NCI-H1105 (cell line): ENCODE data around the gene HSD11B1.

Experiments
- DNase-seq: peaks from one replicate; lab custom pipeline; 2025; lab: John Stamatoyannopoulos, UW

Gene HSD11B1

DNA sequence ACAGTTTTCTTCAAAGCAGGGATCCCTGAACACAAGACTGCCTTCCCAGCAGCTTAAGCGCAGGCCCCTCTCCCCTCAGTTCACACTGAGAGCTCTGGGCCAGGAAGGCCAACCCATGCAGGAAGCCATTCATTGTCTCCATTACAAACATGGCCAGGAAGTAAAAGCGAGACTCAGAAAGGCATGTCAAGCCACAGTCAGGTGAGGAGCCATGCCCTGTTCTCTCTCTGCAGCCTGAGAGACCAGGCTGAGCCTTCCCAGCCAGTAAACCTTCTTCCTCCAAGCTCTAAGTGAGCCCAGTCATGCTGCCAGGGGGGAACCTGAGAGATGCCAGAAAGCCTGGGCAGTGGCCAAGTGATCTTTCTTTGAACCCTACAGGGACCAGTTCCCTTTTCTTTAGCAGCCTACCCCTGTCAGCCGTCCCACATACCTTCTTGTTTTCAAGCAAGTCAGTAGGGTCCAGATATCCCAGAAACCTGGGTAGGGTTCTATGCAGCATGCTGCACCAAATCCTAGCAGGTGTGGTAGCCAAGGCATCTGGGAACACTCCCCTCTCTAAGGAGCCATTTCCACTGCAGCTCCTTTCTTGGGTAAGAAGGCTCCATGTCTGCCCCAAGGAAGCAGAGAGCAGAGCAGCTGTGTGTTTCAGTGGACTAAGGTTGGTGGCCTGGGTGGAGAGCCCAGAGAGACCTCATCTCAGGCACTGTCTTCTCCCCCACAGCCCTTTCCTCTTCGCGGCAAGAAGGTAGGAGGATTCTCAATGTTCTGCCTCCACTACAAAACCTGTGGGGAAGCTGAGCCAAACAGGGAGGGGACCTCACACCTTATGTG, 52.2 kb downstream of the HSD11B1 start:
- no peak for DNase-seq

DNA sequence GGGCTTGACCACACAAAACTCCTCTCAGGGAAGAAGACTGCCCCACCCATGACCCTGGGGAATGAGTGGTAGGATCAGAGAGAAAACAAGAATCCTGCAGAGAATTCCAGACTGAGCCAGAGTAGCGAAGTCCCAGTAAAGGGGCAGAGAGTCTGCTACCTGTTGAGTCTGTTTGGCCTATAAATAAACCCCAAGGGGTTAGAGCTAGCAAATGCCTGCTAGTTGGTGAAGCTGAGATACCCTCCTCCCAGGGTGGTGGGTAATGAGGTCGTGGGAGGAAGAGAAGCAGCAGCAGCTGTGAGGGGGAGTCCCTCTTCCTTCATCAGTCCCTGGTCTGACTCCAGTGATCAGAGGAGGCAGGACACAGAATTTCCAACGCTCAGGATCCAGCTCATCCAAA, 53.8 kb downstream of the HSD11B1 start:
- no peak for DNase-seq

DNA sequence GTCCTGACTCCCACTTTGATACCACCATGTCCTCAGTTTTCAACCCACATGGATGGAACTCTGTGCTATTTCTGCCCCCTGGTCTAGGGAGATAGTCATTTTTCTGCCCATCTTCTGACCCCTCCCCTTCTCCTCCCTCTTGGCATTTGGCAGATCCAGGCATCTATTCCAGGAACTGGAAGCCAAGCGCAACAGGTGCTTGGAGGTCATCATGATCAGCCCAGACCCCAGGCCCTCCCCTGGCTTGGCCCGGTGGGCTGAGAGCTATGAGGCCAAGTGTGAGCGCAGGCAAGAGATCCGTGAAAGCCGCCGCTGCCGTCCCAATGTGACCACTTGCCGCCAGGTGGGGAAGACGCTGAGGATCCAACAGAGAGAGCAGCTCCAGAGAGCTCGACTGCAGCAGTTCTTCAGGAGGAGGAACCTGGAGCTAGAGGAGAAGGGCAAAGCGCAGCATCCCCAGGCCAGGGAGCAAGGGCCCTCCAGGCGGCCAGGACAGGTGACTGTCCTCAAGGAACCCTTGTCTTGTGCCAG, 55.2 kb downstream of the HSD11B1 start:
- no peak for DNase-seq

DNA sequence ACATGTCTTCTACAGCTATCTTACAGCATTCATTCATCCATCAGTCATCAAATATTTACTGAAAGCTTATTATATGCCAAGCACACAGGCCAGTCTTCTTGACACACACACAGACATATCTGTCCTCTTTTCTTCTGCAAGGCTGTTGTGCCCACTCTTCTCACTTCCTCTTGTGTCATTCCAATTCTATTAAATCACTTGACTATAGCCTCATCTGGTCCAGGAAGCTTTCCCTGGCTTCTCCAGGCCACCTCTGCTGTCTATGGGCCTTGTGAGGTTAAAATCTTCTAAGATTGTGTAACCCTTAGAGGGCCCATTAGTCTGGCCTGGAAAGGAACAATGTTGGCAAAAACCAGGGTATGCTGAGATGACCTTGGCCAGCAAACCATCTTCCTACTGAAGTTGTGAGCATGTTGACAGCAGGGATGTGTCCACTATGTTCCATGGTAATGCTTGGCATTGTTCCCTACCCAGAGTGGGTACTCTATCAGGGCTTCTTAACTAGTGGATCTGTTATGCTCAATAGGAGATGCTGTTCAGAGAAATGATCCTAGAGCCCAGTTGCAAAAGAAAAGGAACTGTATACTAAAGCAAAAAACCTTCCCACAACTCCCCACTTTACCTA, 56.5 kb downstream of the HSD11B1 start:
- no peak for DNase-seq

DNA sequence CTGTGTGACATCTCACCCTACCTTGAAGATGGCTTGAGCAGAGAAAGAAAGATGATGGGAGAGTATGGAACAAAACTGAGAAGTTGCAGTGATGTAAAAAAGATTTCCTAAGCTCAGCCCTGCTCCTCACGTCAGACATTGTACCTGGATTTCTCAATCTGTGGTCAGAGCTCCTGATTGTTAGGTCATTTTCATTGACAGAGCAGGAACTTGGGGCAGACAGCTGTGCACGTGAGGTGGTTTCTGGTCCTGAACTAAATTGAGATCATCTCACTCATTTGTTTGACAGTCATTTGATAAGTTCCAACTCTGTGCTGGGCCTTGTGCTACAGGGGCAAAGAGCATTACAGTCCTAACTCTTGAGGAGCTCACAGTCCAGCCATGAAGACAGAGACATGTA, 61.4 kb downstream of the HSD11B1 start:
- no peak for DNase-seq

DNA sequence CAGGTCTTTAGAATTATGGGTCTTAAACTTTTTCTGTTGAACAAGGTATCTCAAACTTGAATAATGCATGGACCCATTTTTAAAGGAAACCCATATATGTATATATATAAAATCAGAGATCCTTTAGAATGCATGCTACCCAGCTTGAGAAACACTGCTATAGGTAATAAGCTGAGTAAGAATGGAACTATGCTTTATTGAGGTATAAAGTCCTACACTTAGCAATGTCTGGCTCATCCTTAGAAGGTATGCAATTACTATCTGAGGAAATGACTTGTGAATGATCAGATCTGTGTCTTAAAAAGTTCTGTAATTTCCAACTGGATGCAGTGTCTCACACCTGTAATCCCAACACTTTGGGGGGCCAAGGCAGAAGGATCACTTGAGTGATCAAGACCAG, 62.5 kb downstream of the HSD11B1 start:
- no peak for DNase-seq

DNA sequence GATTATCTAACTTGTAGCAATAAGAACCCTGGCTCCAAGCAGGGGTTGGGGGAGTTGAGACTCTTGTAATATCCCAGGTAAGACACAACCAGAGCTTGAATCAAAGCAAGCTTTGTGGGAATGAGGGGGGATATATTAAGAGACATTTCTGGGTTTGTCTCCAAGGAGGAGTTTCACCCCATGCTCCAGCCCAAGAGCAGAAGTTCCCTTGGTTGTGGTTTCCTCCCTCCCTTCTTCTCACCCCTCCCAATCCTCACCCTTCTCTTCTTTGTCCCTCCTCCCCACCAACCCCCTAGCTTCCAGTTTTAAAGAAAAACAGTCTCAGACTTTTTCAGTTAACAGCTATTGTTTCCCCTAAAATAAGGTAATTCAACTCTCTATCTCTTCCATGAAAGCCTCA, 63.1 kb downstream of the HSD11B1 start:
- no peak for DNase-seq

DNA sequence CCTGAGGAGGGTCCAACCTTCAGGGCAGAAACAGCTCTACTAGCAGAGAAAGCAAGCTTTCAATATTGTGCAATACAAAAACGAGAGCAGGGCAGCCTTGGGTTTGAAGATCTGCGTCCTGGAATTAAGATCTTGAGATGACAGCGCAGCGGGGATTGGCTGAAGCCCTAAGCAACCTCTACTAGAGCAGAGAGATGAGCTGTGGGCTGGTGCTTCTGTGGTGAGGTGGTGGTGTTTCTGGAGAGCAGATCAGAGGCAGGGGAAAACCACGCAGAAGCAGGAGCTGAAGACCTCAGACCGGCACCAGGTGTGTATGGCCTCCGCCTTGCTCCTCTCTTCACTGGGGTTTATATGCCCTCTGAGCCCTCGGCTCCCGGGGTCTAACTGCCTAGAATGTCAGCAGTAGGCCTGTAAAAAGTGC, 63.7 kb downstream of the HSD11B1 start:
- DNase-seq = no peak

DNA sequence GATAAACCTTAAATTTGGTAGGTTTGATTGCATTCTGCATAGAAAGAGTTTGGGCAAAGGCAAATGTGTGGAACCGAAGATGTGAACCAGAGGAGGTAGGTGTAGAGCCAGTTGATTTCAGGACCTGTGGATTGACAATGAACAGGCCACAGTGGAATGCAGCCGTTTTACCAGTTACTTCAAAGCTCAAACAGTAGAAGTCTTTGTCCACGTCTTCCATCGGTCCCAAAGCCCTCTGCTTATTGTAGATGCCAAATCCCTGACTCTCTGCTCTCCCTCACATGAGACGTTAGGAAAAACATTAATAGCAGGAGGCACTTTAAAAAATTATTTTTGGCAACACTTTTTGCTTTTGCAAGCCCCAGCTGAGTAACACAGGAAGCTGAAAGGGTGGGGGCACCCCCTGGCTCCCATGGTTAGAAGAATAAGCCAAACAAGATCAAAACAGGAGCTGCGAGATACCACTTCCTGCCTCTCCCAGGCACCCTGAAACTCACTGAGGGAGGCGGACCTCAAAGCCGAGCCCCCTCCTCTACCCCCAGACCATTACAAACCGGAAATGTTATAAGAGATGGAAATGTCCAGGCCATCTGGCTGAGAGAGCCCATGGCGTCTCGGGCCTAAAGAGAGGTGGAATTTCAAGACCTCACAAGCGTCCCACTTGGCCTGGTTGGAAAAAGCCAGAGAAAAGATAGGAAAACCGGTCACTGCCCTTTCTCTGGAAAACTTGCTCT, 64.7 kb downstream of the HSD11B1 start:
- no peak for DNase-seq

DNA sequence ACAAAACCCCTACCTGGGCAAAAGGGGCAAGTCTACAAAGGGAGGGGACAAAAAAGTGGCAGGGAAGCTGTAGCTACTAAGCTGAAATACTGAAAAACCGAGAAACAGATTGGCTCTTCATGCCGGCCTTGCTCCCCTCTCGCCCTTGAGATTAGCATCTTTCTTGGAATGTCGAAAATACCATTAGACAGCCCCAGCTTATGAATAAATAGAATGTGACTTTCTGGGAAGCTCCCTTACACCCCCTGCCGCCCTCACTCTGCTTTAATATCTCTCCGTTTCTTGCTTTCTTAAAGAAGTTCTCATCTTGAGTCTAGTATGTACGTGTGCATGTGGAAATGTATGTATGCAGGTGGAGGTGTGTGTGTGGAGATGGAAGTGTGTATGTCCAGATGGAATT, 65.3 kb downstream of the HSD11B1 start:
- DNase-seq = no peak

DNA sequence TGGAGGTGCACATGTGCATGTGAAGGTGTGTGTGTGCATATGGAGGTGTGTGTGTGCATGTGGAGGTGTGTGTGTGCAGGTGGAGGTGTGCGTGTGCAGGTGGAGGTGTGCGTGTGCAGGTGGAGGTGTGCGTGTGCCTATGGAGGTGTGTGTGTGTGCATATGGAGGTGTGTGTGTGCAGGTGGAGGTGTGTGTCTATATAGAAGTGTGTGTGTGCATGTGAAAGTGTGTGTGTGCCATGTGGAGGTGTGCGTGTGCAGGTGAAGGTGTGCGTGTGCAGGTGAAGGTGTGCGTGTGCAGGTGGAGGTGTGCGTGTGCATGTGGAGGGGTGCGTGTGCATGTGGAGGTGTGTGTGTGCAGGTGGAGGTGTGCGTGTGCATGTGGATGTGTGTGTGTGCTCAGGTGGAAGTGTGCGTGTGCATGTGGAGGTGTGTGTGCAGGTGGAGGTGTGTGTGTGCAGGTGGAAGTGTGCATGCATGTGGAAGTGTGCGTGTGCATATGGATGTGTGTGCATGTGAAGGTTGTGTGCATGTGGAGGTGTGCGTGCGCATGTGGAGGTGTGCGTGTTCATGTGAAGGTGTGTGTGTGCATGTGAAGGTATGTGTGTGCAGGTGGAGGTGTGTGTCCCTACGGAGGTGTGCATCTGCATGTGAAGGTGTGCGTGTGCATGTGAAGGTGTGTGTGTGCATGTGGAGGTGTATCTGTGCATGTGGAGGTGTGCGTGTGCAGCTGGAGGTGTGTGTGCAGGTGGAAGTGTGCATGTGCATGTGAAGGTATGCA, 66.2 kb downstream of the HSD11B1 start:
- DNase-seq = no peak

DNA sequence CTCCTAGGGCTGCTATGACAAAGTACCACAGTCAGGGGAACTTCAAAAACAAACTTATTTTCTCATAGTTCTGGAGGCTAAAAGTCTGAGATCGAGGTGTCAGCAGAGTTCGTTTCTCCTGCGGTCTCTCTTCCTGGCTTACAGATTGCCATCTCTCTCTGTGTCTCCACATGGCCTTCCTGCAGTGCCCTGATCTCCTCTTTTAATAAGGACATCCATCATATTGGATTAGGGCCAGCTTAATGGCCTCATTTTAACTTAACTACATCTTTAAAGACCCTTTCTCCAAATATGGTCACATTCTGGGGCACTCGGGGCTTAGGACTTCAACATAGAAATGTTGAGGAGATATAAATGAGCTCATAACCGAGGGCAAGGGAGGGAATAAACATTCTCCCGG, 67.5 kb downstream of the HSD11B1 start:
- no peak for DNase-seq

DNA sequence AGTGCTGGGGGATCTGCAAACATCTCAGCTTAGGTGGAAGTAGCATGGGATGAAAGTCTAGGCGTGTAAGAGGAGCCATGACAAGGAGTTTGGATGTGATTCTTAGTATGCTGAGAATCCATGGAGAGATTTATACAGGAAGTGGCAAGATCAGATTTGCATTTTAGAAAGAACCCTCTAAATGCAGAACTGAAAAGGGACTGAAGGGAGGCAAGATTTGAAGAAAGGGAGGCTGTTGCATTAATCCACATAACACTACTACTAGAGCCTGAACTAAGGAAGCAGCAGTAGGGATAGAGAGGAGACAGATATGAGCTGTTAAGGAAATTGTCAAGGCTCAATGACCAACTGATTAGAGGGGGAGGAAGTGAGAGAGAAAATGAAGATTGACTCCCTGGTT, 69.9 kb downstream of the HSD11B1 start:
- no peak for DNase-seq

DNA sequence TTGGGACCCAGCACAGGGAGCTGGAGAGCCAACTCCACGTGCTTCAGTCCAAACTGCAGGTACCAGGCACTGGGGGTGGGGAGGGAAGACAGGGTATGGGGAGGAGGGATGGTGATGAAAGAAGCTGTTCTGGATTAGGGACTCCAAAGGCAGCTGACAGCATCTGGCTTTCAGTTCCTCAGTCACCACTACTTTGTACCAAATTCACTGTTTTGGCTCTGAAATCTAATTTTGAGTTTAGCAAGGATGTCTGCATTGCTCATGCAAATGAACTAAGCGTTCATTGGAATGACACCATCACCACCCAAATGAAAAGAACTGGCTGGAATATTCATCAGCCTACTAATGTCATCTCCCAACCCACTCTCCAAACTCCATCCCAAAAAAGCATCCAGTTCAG, 71.0 kb downstream of the HSD11B1 start:
- DNase-seq = no peak

DNA sequence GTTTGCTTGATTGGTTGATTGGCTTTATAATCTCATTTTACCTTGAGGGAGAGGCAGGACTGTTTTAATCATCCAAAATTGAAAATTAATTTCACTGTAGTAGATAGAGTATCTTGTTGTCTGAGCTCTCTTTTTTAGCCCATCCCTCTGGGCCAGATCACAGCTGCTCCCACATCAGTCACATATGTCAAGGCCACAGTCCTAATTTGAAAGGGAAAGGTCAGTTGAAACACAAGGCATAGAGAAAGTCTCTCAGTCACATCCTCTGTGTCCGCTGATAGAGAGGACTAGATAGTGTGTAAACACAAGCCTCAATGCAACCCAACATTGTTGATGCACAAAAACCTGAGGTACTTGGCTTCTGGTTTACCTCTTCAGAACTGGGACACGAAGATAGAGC, 72.9 kb downstream of the HSD11B1 start:
- no peak for DNase-seq

DNA sequence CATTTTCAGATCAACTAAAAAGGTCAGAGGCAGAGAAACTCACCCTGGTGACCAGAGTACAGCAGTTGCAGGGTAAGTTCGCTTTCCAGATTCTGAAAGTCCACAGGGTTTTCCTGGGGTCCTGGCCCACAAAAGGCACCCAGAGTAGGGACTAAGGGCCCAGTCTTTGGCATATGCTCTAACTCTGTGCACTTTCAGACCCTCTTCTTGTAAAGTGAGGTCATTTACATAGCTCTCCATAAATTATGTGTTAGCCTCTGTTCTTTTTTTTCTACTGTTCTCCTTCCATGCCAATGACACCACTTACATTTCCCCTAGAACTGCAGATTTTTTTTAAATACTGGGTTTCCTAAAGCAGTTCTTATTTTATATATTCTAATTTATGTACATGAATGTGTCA, 73.5 kb downstream of the HSD11B1 start:
- DNase-seq = no peak

DNA sequence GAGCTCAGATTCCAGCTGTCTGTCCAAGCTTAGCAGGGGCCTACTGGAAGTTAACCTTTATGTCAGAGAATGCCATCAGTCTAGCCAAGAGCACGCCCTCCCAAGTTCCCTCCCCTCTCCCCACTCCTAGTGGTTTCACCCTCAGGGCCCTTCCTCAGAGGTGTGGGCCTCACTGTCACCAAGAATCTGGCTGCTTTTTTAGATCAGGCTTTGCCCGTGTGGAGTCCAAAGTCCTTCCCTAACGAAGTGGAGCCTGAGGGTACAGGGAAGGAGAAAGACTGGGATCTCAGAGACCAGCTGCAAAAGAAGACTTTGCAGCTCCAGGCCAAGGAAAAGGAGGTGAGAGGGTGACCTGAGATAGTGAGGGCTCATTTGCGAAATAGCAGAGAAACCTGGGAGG, 75.6 kb downstream of the HSD11B1 start:
- DNase-seq = no peak

DNA sequence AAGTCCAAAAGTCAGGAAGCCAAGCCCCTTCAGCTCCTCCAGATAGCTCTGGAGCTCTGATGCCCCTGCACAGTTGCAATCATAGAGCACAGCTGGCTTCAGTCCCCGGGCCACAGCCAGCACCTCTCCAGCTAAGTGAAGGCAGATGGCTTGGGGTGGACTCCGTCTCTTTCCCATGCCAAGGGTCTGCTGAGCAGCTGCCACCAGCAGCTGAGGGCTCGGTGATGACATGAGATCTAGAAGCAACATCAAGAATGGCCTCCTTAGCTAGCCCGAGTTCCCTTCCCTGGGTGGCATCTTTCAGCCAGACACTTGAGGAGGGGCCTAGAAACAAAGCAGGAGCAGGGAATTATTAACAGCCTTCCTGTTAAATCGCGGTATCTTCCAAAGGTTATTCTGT, 78.7 kb downstream of the HSD11B1 start:
- no peak for DNase-seq
